ENCODE results near the gene TNFRSF12A. TPM values are rescaled to one million over a fixed set of nuclear protein-coding genes. Genes with fewer than 3 reads are reported as not detected.

Gene TNFRSF12A
- total and polyA plus RNA-seq, 9 of the 15 experiments (the other 6 are each of a cell fraction or from before 2014, with no cell fraction given): 0.41 to 61.8 (median 26.5) TPM

DNA sequence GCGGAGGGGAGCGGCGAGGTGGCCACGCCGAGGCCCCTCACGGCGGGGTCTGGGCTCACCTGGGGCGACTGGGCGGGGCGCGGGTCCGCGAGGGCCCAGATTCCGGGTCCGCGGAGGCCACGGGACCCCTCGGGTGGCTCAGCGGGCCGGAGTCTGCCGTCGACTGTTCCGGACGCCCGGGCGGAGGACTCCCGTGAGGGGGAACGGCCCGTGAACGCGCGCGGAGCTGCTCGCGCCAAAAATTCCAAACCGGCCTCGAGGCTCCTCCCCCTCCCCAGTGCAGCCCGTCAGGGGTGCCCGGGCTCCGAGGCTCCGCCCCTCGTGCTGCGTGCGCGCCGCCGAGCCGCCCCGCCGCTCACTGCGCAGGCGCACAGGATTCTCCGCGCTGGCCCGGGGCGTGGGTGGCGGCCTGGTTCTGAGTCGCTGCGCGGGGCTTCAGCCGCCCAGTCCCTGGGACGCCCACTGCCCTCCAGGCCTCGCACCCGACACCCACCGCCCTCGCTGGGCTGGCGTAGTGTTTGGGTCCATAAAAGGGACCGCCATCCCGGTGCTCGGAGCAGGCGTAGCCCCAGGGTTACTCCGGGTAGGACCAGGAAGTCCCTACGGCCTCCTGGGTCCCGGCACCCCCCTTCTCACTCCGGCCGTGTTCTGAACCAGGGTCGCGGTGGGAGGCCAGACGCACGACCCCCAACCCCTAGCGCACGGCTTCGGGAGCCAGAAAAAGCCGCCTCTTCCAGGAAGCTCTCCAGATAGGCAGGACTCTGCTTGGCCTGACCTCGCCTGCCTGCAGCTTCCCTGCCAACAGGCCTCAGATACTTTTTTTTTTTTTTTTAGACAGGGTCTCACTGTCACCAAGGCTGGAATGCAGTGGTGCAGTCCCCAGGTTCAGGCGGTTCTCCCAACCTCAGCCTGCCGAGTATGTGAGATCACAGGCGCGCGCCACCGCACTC lies 39.7 kb upstream of the TNFRSF12A start, which contains the start of gene PKMYT1 (continued):
- TF ChIP-seq, protein P1, sequence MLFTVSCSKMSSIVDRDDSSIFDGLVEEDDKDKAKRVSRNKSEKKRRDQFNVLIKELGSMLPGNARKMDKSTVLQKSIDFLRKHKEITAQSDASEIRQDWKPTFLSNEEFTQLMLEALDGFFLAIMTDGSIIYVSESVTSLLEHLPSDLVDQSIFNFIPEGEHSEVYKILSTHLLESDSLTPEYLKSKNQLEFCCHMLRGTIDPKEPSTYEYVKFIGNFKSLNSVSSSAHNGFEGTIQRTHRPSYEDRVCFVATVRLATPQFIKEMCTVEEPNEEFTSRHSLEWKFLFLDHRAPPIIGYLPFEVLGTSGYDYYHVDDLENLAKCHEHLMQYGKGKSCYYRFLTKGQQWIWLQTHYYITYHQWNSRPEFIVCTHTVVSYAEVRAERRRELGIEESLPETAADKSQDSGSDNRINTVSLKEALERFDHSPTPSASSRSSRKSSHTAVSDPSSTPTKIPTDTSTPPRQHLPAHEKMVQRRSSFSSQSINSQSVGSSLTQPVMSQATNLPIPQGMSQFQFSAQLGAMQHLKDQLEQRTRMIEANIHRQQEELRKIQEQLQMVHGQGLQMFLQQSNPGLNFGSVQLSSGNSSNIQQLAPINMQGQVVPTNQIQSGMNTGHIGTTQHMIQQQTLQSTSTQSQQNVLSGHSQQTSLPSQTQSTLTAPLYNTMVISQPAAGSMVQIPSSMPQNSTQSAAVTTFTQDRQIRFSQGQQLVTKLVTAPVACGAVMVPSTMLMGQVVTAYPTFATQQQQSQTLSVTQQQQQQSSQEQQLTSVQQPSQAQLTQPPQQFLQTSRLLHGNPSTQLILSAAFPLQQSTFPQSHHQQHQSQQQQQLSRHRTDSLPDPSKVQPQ (CRISPR knock-in tag; IDR thresholded peaks at IDR 0.05; ENCODE audit: borderline replicate concordance): no peak
- peak; percentile 78 for TF ChIP-seq CHD4 (IDR thresholded peaks at IDR 0.05; ENCODE audit: insufficient read depth, insufficient replicate concordance, low read depth, low read length, poor library complexity, severe bottlenecking)
- no peak for TF ChIP-seq ZNF57 (CRISPR knock-in tag; IDR thresholded peaks at IDR 0.05)
- TF ChIP-seq EGR1 (conservative IDR thresholded peaks at IDR 0.05): peak; percentile 96
- no peak; the same call in 1 of the 2 replicates for TF ChIP-seq GATAD2B (IDR thresholded peaks at IDR 0.05; ENCODE audit: borderline replicate concordance)
- TF ChIP-seq SOX6 (IDR thresholded peaks at IDR 0.05): 0 out of 2 replicates have a peak, but pooled peaks have one; percentile 13
- TF ChIP-seq, protein P2, sequence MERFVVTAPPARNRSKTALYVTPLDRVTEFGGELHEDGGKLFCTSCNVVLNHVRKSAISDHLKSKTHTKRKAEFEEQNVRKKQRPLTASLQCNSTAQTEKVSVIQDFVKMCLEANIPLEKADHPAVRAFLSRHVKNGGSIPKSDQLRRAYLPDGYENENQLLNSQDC (CRISPR knock-in tag; IDR thresholded peaks at IDR 0.05): no peak; the same call in 1 of the 2 replicates
- TF ChIP-seq HDAC2 (IDR thresholded peaks at IDR 0.05): no peak
- no peak for TF ChIP-seq ZZZ3 (IDR thresholded peaks at IDR 0.05)
- TF ChIP-seq, protein P3, sequence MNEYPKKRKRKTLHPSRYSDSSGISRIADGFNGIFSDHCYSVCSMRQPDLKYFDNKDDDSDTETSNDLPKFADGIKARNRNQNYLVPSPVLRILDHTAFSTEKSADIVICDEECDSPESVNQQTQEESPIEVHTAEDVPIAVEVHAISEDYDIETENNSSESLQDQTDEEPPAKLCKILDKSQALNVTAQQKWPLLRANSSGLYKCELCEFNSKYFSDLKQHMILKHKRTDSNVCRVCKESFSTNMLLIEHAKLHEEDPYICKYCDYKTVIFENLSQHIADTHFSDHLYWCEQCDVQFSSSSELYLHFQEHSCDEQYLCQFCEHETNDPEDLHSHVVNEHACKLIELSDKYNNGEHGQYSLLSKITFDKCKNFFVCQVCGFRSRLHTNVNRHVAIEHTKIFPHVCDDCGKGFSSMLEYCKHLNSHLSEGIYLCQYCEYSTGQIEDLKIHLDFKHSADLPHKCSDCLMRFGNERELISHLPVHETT (CRISPR knock-in tag; conservative IDR thresholded peaks at IDR 0.05 in 1 of 2, IDR thresholded peaks at IDR 0.05 in 1 of 2): no peak
- no peak for TF ChIP-seq SREBF1 (IDR thresholded peaks at IDR 0.05; ENCODE audit: borderline replicate concordance, low read depth, low read length)
- peak; percentile 31 for TF ChIP-seq FIP1L1 (IDR thresholded peaks at IDR 0.05; ENCODE audit: low read depth, low read length, poor library complexity, severe bottlenecking)
- TF ChIP-seq, protein P4, sequence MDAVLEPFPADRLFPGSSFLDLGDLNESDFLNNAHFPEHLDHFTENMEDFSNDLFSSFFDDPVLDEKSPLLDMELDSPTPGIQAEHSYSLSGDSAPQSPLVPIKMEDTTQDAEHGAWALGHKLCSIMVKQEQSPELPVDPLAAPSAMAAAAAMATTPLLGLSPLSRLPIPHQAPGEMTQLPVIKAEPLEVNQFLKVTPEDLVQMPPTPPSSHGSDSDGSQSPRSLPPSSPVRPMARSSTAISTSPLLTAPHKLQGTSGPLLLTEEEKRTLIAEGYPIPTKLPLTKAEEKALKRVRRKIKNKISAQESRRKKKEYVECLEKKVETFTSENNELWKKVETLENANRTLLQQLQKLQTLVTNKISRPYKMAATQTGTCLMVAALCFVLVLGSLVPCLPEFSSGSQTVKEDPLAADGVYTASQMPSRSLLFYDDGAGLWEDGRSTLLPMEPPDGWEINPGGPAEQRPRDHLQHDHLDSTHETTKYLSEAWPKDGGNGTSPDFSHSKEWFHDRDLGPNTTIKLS (IDR thresholded peaks at IDR 0.05; ENCODE audit: borderline replicate concordance, low read depth): peak; percentile 9; the same call in 1 of the 2 replicates
- TF ChIP-seq ZNF347 (CRISPR knock-in tag; IDR thresholded peaks at IDR 0.05; ENCODE audit: low read depth): no peak
- TF ChIP-seq ERF (CRISPR knock-in tag; IDR thresholded peaks at IDR 0.05): peak; percentile 64; the same call in 1 of the 2 replicates
- TF ChIP-seq, protein P5, sequence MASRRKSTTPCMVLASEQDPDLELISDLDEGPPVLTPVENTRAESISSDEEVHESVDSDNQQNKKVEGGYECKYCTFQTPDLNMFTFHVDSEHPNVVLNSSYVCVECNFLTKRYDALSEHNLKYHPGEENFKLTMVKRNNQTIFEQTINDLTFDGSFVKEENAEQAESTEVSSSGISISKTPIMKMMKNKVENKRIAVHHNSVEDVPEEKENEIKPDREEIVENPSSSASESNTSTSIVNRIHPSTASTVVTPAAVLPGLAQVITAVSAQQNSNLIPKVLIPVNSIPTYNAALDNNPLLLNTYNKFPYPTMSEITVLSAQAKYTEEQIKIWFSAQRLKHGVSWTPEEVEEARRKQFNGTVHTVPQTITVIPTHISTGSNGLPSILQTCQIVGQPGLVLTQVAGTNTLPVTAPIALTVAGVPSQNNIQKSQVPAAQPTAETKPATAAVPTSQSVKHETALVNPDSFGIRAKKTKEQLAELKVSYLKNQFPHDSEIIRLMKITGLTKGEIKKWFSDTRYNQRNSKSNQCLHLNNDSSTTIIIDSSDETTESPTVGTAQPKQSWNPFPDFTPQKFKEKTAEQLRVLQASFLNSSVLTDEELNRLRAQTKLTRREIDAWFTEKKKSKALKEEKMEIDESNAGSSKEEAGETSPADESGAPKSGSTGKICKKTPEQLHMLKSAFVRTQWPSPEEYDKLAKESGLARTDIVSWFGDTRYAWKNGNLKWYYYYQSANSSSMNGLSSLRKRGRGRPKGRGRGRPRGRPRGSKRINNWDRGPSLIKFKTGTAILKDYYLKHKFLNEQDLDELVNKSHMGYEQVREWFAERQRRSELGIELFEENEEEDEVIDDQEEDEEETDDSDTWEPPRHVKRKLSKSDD (conservative IDR thresholded peaks at IDR 0.05; ENCODE audit: low read length): no peak; the same call in 1 of the 2 replicates

All from K562 (cell line).